ENCODE data around the gene RALY.

Gene RALY

DNA sequence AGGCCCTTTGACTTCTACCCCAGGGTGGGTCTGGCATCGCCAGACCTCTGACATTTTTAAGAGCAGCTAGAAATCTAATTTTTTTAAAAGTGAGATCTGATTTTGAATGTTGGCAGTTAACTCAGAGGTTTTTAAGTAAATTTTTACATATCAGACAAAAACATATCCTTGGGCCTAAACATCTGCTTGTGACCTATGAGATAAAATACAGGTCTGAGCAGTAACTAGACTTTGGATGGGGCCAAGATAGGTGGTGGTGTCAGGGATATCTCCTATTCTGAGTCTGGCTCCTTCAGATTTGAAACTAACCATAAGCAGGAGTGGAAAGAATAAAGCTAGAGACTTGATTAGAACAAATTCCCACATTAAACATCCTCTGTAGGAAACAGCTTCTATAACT is 17.6 kb downstream of the RALY start:
- TF ChIP-seq, protein P1, sequence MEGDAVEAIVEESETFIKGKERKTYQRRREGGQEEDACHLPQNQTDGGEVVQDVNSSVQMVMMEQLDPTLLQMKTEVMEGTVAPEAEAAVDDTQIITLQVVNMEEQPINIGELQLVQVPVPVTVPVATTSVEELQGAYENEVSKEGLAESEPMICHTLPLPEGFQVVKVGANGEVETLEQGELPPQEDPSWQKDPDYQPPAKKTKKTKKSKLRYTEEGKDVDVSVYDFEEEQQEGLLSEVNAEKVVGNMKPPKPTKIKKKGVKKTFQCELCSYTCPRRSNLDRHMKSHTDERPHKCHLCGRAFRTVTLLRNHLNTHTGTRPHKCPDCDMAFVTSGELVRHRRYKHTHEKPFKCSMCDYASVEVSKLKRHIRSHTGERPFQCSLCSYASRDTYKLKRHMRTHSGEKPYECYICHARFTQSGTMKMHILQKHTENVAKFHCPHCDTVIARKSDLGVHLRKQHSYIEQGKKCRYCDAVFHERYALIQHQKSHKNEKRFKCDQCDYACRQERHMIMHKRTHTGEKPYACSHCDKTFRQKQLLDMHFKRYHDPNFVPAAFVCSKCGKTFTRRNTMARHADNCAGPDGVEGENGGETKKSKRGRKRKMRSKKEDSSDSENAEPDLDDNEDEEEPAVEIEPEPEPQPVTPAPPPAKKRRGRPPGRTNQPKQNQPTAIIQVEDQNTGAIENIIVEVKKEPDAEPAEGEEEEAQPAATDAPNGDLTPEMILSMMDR (conservative IDR thresholded peaks at IDR 0.05; ENCODE audit: low read depth, low read length): no peak
- Histone ChIP-seq H3K36me3 (ENCODE audit: insufficient read depth) (no peaks in the 10 kb centered on the region), H3K4me2 (no peak overlapping the region; the same call in 1 of the 2 replicates), H3K79me2 (ENCODE audit: insufficient read depth, low read depth) (peaks cover 100% of the 10 kb centered on the region), H3K4me1 (ENCODE audit: low read depth, poor library complexity, severe bottlenecking) (peaks cover 87% of the 10 kb centered on the region), H4K20me1 (ENCODE audit: insufficient read depth) (peaks cover 62% of the 10 kb centered on the region), H2AFZ (ENCODE audit: low read depth) (no peak overlapping the region), H3K4me3 (IDR thresholded peaks at IDR 0.05; ENCODE audit: insufficient read depth, low read depth, low read length) (no peak overlapping the region), H3K27ac (no peak overlapping the region), H3K27me3 (ENCODE audit: insufficient read depth, low read depth) (no peaks in the 10 kb centered on the region), H3K9ac (no peak overlapping the region)

DNA sequence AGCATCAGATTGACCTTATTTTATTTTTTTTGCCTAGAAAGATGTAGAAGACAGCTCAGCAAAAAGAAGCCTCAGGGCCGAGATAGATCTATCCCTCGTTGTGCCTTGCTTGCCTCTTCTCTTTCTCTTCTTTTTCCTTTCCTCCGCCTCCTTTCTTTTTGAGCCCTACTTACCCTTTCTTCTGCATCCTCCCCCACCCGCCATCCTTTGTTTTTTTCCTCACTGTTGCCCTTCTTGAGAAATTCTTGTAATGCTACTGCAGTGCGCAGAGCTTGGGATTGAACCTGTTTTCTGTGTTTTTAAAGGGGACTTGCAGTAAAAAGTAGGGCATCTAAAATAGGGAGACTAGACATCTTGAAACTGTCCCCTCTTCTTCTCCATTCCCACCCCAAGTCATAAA is 18.6 kb downstream of the RALY start:
- H2AFZ ChIP-seq (ENCODE audit: low read depth): no peak overlapping the region
- H3K79me2 ChIP-seq (ENCODE audit: insufficient read depth, low read depth): peaks cover 100% of the 10 kb centered on the region
- H3K27ac ChIP-seq: no peak overlapping the region
- no peak overlapping the region for H3K9ac ChIP-seq
- peaks cover 63% of the 10 kb centered on the region for H4K20me1 ChIP-seq (ENCODE audit: insufficient read depth)
- TF ChIP-seq, protein P1 (conservative IDR thresholded peaks at IDR 0.05; ENCODE audit: low read depth, low read length): no peak
- H3K36me3 ChIP-seq (ENCODE audit: insufficient read depth): no peaks in the 10 kb centered on the region
- no peak overlapping the region for H3K4me3 ChIP-seq (IDR thresholded peaks at IDR 0.05; ENCODE audit: insufficient read depth, low read depth, low read length)
- H3K4me1 ChIP-seq (ENCODE audit: low read depth, poor library complexity, severe bottlenecking): peaks cover 95% of the 10 kb centered on the region
- H3K4me2 ChIP-seq: no peak overlapping the region
- H3K27me3 ChIP-seq (ENCODE audit: insufficient read depth, low read depth): no peaks in the 10 kb centered on the region

DNA sequence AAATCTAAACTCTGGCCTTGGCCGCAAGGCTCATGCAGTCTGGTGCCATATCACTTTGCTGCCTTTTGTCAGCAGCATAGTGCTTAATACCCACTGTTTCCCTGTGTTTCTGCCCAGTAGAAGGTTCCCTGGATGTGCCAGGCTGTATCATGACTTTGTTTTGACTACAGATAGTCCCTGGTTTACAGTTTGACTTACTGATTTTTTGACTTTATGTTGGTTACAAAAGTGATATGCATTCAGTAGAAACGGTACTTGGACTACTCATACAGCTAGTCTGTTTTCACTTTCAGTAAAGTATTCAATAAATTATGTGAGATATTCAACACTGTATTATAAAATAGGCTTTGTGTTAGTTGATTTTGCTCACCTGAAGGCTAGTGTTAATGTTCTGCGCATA is 19.0 kb downstream of the RALY start:
- H3K9ac ChIP-seq: no peak overlapping the region

DNA sequence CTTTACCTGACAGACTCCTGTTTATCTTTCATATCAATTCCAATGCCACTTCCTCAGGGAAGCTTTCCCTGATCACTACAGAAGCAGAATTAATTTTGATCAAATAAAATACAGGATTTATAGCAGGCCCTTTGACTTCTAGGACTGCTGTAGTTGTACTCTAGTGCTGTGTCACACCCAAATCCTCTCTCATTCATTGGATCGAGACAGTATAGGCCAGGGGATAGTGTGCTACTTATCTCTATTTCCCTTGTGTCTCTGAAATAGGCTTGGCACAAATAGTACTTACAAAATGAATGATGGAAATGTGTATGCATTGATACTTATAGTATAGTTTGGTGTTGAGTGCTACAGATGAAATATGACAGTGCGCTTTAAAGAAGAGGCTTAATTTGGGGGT is 19.8 kb downstream of the RALY start:
- TF ChIP-seq, protein P1 (conservative IDR thresholded peaks at IDR 0.05; ENCODE audit: low read depth, low read length): no peak
- Histone ChIP-seq H2AFZ (ENCODE audit: low read depth) (no peak overlapping the region), H3K9ac (no peak overlapping the region), H3K4me3 (IDR thresholded peaks at IDR 0.05; ENCODE audit: insufficient read depth, low read depth, low read length) (no peak overlapping the region), H3K27ac (no peak overlapping the region), H3K79me2 (ENCODE audit: insufficient read depth, low read depth) (peaks cover 100% of the 10 kb centered on the region), H3K4me1 (ENCODE audit: low read depth, poor library complexity, severe bottlenecking) (peaks cover 100% of the 10 kb centered on the region), H3K36me3 (ENCODE audit: insufficient read depth) (no peaks in the 10 kb centered on the region), H3K4me2 (no peak overlapping the region), H3K27me3 (ENCODE audit: insufficient read depth, low read depth) (no peaks in the 10 kb centered on the region), H4K20me1 (ENCODE audit: insufficient read depth) (peaks cover 59% of the 10 kb centered on the region)

More for the DNA sequence above, 19.0 kb downstream of the RALY start:
- H3K4me2 ChIP-seq: no peak overlapping the region
- peaks cover 100% of the 10 kb centered on the region for H3K79me2 ChIP-seq (ENCODE audit: insufficient read depth, low read depth)
- no peak overlapping the region for H3K4me3 ChIP-seq (IDR thresholded peaks at IDR 0.05; ENCODE audit: insufficient read depth, low read depth, low read length)
- H3K4me1 ChIP-seq (ENCODE audit: low read depth, poor library complexity, severe bottlenecking): peaks cover 98% of the 10 kb centered on the region
- no peaks in the 10 kb centered on the region for H3K27me3 ChIP-seq (ENCODE audit: insufficient read depth, low read depth)
- H2AFZ ChIP-seq (ENCODE audit: low read depth): no peak overlapping the region
- H3K36me3 ChIP-seq (ENCODE audit: insufficient read depth): no peaks in the 10 kb centered on the region
- no peak overlapping the region for H3K27ac ChIP-seq
- TF ChIP-seq, protein P1 (conservative IDR thresholded peaks at IDR 0.05; ENCODE audit: low read depth, low read length): no peak
- H4K20me1 ChIP-seq (ENCODE audit: insufficient read depth): peaks cover 63% of the 10 kb centered on the region

Measured in KMS-11 (cell line).